ENCODE data around the gene CBARP. TPM values are rescaled to one million over a fixed set of nuclear protein-coding genes. Genes with fewer than 3 reads are reported as not detected.

Gene CBARP
- total RNA-seq, 1 donor from 2014 or later, result not detected

DNA sequence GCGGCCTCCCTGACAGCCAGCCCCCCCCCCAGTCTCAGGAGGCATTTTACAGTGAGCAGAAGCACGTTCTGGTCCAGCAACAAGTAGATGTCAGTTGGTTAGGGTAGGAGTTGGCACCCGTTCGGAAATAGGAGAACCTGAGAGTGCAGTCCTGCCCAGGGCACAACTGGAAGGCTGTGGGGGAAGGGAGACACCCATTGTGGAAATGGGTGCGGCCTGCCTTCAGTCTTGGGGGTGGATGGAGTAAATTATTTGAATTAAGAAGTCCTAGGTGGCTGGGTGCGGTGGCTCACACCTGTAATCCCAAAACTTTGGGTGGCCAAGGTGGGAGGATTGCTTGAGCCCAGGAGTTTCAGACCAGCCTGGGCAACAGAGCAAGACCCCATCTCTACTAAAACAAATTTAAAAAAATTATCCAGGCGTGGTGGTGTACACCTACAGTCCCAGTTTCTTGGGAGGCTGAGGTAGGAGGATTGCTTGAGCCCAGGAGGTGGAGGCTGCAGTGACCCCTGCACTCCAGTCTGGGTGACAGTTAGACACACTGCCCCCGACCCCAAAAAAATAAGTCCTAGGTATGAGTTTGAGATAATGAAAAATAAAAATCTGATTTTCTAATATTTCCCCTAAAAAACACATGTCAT is 32.5 kb upstream of the CBARP start:
- Histone ChIP-seq H3K36me3 (ENCODE audit: control insufficient read depth in 3 of 3, insufficient read depth in 3 of 3, low read length in 3 of 3) (peaks cover 41 to 45% (median 42%) of the 10 kb centered on the region in 3 donors), H3K27me3 (ENCODE audit: control insufficient read depth in 3 of 3, insufficient read depth in 3 of 3, low read length in 3 of 3) (no peaks in the 10 kb centered on the region), H3K27ac (ENCODE audit: low read depth, low read length) (peak overlapping the region; percentile 91), H3K9me3 (ENCODE audit: control insufficient read depth in 3 of 3, low read length in 3 of 3) (no peaks in the 10 kb centered on the region), H3K9ac (ENCODE audit: low read depth in 1 of 3, low read length in 3 of 3) (peak overlapping the region; percentile 89 to 98 (median 91)), H3K4me3 (ENCODE audit: low read length in 3 of 3) (peak overlapping the region; percentile 91 to 95 (median 91)), H3K4me1 (ENCODE audit: control insufficient read depth in 3 of 3, insufficient read depth in 3 of 3, low read length in 3 of 3) (peaks cover 79 to 85% (median 82%) of the 10 kb centered on the region in 3 donors)

DNA sequence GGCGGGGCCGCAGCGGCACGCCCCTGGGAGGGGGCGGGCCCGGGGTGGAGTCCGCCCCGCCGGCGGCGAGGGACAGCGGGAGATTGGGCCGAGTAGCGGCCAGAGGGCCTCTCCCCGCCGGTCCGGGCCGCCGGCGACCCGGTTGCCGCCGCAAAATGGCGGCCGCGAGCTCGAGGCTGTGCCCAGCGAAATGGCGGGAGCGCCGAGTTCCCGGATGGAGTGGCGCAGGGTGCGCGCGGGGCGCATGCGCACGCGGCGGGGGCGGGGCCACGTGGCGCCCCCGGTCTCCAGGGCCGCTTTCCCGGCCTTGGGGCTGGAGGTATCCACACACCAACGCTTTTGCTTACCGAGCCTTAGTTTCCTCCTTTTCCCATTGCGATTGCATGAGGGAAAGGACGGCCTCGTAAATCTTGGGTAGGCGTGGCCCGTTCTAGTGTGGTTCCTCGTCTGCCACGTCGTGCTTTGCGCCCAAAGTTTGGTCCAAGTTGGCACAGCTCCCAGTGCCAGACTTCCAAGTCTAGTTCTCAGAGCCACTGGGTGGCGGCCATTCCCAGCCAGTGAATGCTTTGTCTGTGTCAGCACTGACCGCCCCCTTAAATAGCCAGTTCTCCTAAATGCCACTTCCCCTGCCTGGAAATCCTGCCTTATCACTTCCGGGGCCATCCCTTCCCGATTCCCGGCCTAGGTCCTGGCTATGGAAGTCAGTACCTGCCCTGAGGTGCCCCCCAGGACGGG is 31.8 kb upstream of the CBARP start:
- H3K27ac ChIP-seq (ENCODE audit: low read depth, low read length), result peak overlapping the region; percentile 91
- H3K9me3 ChIP-seq (ENCODE audit: control insufficient read depth in 3 of 3, low read length in 3 of 3), result no peaks in the 10 kb centered on the region
- peak overlapping the region; percentile 91 to 95 (median 91) for H3K4me3 ChIP-seq (ENCODE audit: low read length in 3 of 3)
- peaks cover 37 to 41% (median 40%) of the 10 kb centered on the region in 3 donors for H3K36me3 ChIP-seq (ENCODE audit: control insufficient read depth in 3 of 3, insufficient read depth in 3 of 3, low read length in 3 of 3)
- H3K9ac ChIP-seq (ENCODE audit: low read depth in 1 of 3, low read length in 3 of 3), result peak overlapping the region; percentile 89 to 98 (median 91)
- peaks cover 74 to 87% (median 82%) of the 10 kb centered on the region in 3 donors for H3K4me1 ChIP-seq (ENCODE audit: control insufficient read depth in 3 of 3, insufficient read depth in 3 of 3, low read length in 3 of 3)
- H3K27me3 ChIP-seq (ENCODE audit: control insufficient read depth in 3 of 3, insufficient read depth in 3 of 3, low read length in 3 of 3), result no peaks in the 10 kb centered on the region

DNA sequence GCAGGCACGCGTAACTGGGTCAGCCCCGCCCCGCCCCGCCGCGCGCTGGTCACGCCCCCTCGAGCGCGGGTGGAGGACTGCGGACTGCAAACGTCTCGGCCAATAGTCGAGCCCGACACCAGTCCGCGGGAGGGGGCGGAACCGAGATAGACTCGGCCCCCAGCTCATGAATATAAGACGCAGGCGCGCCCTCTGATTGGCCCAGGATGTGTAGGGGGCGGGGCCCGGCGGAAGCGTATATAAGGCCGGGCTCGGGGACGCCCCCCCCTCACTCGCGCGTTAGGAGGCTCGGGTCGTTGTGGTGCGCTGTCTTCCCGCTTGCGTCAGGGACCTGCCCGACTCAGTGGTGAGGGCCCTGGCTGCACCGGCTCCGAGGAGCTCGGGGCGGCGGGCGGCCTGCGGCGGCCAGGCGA is 31.3 kb upstream of the CBARP start, which contains the start of gene CIRBP:
Gene CIRBP, plus strand, starts transcription at position 268 of the 413 bp plus-strand sequence. CDS start 1,602 bp downstream, outside the sequence.
- Histone ChIP-seq H3K27ac (ENCODE audit: low read depth, low read length) (peak within 1 kb of the TSS; percentile 91), H3K4me3 (ENCODE audit: low read length in 3 of 3) (peak within 1 kb of the TSS; percentile 91 to 95 (median 91)), H3K9me3 (ENCODE audit: control insufficient read depth in 3 of 3, low read length in 3 of 3) (no peaks in the 10 kb centered on the region), H3K4me1 (ENCODE audit: control insufficient read depth in 3 of 3, insufficient read depth in 3 of 3, low read length in 3 of 3) (peaks cover 69 to 85% (median 76%) of the 10 kb centered on the region in 3 donors), H3K9ac (ENCODE audit: low read depth in 1 of 3, low read length in 3 of 3) (peak within 1 kb of the TSS; percentile 89 to 98 (median 91)), H3K27me3 (ENCODE audit: control insufficient read depth in 3 of 3, insufficient read depth in 3 of 3, low read length in 3 of 3) (no peaks in the 10 kb centered on the region), H3K36me3 (ENCODE audit: control insufficient read depth in 3 of 3, insufficient read depth in 3 of 3, low read length in 3 of 3) (peaks cover 32 to 35% (median 34%) of the 10 kb centered on the region in 3 donors)

DNA sequence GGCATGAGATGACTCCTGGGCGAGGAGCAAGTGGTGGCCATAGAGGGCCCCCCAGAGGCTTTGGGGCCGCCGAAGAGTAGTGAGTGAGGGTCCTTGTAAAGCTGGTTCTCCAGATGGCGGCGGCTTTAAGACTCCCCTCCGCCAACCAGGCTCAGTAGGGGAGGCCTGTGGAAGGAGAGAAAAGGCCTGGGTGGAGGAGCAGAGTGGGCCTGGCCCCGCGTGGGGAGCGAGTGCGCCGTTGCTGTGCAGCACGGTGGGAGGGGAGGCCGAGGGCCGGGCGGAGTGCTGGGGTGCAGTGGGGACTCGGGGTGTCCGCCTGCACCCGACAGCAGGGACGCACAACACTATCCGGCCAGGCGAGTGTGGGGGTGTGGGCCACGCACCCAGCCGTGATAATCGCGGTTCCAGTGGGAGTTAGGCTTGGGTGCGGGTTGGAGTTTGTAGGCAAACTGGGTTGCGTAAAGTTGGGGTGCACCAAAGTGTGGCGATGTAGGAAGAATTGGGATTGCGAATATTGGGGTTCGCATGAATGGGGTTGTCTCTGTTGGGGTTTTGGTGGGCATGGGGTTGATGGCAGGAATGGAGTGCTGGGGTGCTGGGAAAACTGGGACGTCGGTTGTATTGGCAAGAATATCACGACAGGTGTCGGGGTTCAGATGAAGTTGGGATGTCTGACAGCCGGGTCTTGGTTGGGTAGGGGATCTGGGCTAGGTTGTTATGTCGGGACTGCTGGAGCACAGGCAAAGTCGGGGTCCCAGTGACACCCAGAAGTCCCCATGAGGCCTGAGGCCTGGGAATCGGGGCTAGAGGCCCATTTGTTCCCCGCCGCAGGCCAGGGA is 30.6 kb upstream of the CBARP start:
- Histone ChIP-seq H3K36me3 (ENCODE audit: control insufficient read depth in 3 of 3, insufficient read depth in 3 of 3, low read length in 3 of 3) (peaks cover 25 to 29% (median 28%) of the 10 kb centered on the region in 3 donors), H3K9me3 (ENCODE audit: control insufficient read depth in 3 of 3, low read length in 3 of 3) (no peaks in the 10 kb centered on the region), H3K27me3 (ENCODE audit: control insufficient read depth in 3 of 3, insufficient read depth in 3 of 3, low read length in 3 of 3) (no peaks in the 10 kb centered on the region), H3K4me3 (ENCODE audit: low read length in 3 of 3) (peak overlapping the region; percentile 49 to 61 (median 59)), H3K27ac (ENCODE audit: low read depth, low read length) (peak overlapping the region; percentile 91), H3K9ac (ENCODE audit: low read depth in 1 of 3, low read length in 3 of 3) (peak overlapping the region; percentile 75 to 84 (median 78)), H3K4me1 (ENCODE audit: control insufficient read depth in 3 of 3, insufficient read depth in 3 of 3, low read length in 3 of 3) (peaks cover 62 to 79% (median 70%) of the 10 kb centered on the region in 3 donors)

DNA sequence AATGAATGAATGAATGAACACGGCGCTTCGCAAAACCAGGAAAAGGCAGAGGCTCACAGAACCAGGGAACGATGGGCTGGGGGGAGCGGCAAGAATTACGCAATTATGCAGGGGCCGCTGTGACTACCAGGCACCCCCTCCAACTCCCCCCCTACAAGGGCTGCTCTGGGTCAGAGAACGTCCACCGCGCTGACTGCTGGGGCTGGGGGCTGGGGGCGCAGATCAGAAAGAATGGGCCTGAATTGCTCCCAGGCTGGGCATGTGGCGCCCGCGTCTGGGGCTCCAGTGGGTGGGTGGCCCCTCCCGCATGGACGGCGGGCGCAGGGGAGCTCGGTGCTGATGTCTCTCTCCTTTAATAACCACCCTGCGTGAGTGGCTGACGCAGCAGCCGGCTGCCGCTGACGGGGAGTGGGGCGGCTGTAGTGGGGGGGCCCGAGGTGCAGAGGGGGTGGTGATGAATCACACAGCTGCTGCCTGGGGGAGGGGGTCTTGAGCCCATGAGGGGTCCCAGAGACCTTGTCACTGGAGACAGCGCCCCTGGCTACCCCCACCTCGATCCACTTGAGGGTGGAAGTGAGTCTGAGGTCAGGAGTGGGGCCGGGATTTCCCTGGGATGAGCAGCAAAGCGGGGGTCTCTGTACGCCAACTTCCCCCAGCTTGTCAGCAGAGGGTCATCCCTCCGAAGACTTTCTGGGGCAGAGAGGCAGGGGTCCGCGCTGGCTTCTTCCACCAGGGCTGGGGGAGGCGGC is 29.8 kb upstream of the CBARP start:
- H3K36me3 ChIP-seq (ENCODE audit: control insufficient read depth in 3 of 3, insufficient read depth in 3 of 3, low read length in 3 of 3), result peaks cover 17 to 21% (median 20%) of the 10 kb centered on the region in 3 donors
- H3K4me3 ChIP-seq (ENCODE audit: low read length in 3 of 3), result peak overlapping the region in 2 of 3 donors; percentile 51 to 58
- H3K9me3 ChIP-seq (ENCODE audit: control insufficient read depth in 3 of 3, low read length in 3 of 3), result no peaks in the 10 kb centered on the region
- no peaks in the 10 kb centered on the region for H3K27me3 ChIP-seq (ENCODE audit: control insufficient read depth in 3 of 3, insufficient read depth in 3 of 3, low read length in 3 of 3)
- H3K9ac ChIP-seq (ENCODE audit: low read depth in 1 of 3, low read length in 3 of 3), result peak overlapping the region in 2 of 3 donors; percentile 78 to 84
- H3K4me1 ChIP-seq (ENCODE audit: control insufficient read depth in 3 of 3, insufficient read depth in 3 of 3, low read length in 3 of 3), result peaks cover 56 to 76% (median 64%) of the 10 kb centered on the region in 3 donors
- peak overlapping the region; percentile 91 for H3K27ac ChIP-seq (ENCODE audit: low read depth, low read length)

DNA sequence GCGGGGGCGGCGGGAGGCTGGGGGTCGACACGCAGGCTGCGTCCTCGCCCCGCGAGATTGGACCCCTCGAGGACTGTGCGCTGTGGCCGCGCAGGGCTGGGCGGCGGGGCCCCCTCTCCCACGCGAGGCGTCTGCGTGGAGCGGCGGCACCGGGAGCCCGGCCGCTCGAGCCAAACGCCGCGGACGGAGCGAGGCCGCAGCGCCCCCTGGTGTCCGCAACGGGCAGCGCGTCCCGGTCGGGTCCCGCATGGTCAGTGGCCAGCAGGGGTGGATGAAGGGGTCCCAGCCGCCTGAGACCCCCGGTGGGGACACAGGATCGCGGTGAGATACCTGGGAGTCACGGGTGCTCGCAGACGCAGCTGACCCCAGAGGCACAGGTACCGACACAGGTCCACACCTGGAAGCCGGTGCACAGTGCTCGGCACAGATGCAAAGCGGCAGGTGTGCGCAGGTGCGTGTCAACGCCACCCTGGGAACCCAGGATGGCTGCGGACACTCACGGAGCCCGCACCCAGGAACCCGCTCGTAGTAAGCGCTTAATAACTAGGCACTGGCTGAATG is 29.2 kb upstream of the CBARP start:
- H3K4me3 ChIP-seq (ENCODE audit: low read length in 3 of 3), result peak overlapping the region in 2 of 3 donors; percentile 51 to 58
- no peaks in the 10 kb centered on the region for H3K27me3 ChIP-seq (ENCODE audit: control insufficient read depth in 3 of 3, insufficient read depth in 3 of 3, low read length in 3 of 3)
- H3K4me1 ChIP-seq (ENCODE audit: control insufficient read depth in 3 of 3, insufficient read depth in 3 of 3, low read length in 3 of 3), result peaks cover 56 to 76% (median 64%) of the 10 kb centered on the region in 3 donors
- H3K9ac ChIP-seq (ENCODE audit: low read depth in 1 of 3, low read length in 3 of 3), result peak overlapping the region in 2 of 3 donors; percentile 70 to 78
- peaks cover 13 to 17% (median 14%) of the 10 kb centered on the region in 3 donors for H3K36me3 ChIP-seq (ENCODE audit: control insufficient read depth in 3 of 3, insufficient read depth in 3 of 3, low read length in 3 of 3)
- H3K27ac ChIP-seq (ENCODE audit: low read depth, low read length), result peak overlapping the region; percentile 75
- H3K9me3 ChIP-seq (ENCODE audit: control insufficient read depth in 3 of 3, low read length in 3 of 3), result no peaks in the 10 kb centered on the region

DNA sequence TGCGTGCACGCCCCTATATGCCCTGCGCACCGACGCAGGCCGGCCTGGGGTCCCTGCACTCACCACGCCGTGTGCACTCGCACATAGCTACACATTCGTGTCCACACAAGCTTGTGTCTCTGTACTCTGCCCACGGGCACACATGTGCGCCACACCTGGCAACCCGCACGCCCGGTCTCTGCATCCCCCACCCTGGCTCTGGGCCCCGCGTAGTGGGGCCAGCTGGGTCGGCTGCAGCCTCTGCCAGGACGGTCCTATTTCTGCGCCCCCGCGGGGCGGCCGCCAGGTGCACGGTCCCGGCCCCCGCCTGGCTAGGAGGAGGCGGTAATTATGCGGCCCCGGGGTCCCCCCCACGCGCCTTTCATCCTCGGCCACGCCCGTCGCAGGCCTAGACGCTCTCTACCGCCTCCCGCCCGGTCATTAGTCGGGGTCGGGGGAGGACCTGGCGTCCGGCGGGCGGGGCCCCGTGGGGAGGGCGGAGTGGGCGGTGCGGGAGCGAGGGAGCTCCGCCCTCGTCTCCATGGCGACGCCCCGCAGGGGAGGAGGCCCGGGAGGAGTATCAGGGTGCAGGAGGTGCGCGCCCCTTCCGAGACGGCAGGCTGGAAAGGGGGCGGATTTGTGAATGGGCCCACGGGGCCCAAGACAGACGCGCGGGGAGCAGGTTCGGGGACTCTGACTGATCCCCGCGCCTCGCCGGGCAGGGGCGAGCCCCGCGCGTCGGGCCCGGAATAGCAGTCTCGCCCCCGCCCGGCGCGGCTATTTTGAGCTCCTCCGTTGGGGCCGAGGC is 28.5 kb upstream of the CBARP start:
- Histone ChIP-seq H3K36me3 (ENCODE audit: control insufficient read depth in 3 of 3, insufficient read depth in 3 of 3, low read length in 3 of 3) (peaks cover 7 to 10% (median 7%) of the 10 kb centered on the region in 3 donors), H3K27me3 (ENCODE audit: control insufficient read depth in 3 of 3, insufficient read depth in 3 of 3, low read length in 3 of 3) (no peaks in the 10 kb centered on the region), H3K4me3 (ENCODE audit: low read length in 3 of 3) (peak overlapping the region; percentile 30 to 65 (median 51)), H3K9ac (ENCODE audit: low read depth in 1 of 3, low read length in 3 of 3) (peak overlapping the region; percentile 57 to 70 (median 59)), H3K4me1 (ENCODE audit: control insufficient read depth in 3 of 3, insufficient read depth in 3 of 3, low read length in 3 of 3) (peaks cover 56 to 76% (median 64%) of the 10 kb centered on the region in 3 donors), H3K27ac (ENCODE audit: low read depth, low read length) (peak overlapping the region; percentile 75), H3K9me3 (ENCODE audit: control insufficient read depth in 3 of 3, low read length in 3 of 3) (no peaks in the 10 kb centered on the region)

DNA sequence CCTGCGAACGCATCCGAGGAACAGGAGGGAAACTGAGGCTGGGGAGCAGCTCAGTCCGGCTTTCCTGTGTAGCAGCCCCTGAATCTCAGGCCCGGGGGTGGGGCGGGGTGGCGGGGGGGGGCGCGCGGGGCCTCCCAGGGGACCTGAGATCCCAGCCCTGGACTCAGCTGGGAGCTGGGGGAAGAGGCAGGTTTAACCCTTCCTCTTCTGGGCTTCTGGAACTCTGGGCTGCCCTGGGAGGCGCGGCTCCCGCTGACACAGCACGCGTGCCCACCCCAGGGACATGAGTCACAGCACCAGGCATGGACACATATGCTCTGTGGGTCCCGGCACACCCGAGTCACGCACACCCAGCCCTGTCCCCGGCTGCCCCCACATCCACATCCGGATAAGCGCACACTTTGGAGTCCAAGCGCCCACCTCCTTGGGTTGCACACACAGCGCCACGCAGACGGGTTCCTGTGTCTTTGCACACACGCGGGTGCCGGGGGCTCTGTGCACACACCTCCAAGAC is 27.9 kb upstream of the CBARP start:
- no peaks in the 10 kb centered on the region for H3K9me3 ChIP-seq (ENCODE audit: control insufficient read depth in 3 of 3, low read length in 3 of 3)
- H3K27me3 ChIP-seq (ENCODE audit: control insufficient read depth in 3 of 3, insufficient read depth in 3 of 3, low read length in 3 of 3), result no peaks in the 10 kb centered on the region
- H3K27ac ChIP-seq (ENCODE audit: low read depth, low read length), result peak overlapping the region; percentile 75
- peak overlapping the region; percentile 57 to 70 (median 57) for H3K9ac ChIP-seq (ENCODE audit: low read depth in 1 of 3, low read length in 3 of 3)
- peak overlapping the region; percentile 30 to 65 (median 51) for H3K4me3 ChIP-seq (ENCODE audit: low read length in 3 of 3)
- H3K4me1 ChIP-seq (ENCODE audit: control insufficient read depth in 3 of 3, insufficient read depth in 3 of 3, low read length in 3 of 3), result peaks cover 52 to 73% (median 61%) of the 10 kb centered on the region in 3 donors
- H3K36me3 ChIP-seq (ENCODE audit: control insufficient read depth in 3 of 3, insufficient read depth in 3 of 3, low read length in 3 of 3), result peaks cover under 1 to 4% (median under 1%) of the 10 kb centered on the region in 3 donors

All from skeletal muscle tissue (tissue), 4 donors.